Midbrain (tissue), 1 donor: ENCODE results near the gene ZNF280D.
"Not testable (repeated sequence)": the region's sequence is repeated elsewhere in the genome, so short reads cannot be mapped to it uniquely, and the experiment has no call there.

Experiments used
- DNase-seq: peaks from one replicate; lab custom pipeline; 2025; lab: John Stamatoyannopoulos, UW

The ZNF280D gene

GRCh38 chr15:56718560-56718959 lies 14.7 kb downstream of the ZNF280D start:
- no peak for DNase-seq

- DNase-seq, result no peak
Measured at GRCh38 chr15:56716334-56716733, 17.0 kb downstream of the ZNF280D start.

- DNase-seq, result no peak
Measured at GRCh38 chr15:56715220-56715619, 18.1 kb downstream of the ZNF280D start.

GRCh38 chr15:56709502-56709901 lies 23.8 kb downstream of the ZNF280D start:
- not testable (repeated sequence) for DNase-seq

- DNase-seq, result no peak
Measured at GRCh38 chr15:56699743-56700142, 33.6 kb downstream of the ZNF280D start.

- no peak for DNase-seq
Measured at GRCh38 chr15:56698270-56698669, 35.0 kb downstream of the ZNF280D start.

GRCh38 chr15:56693761-56694160 lies 39.5 kb downstream of the ZNF280D start:
- DNase-seq, result no peak

- DNase-seq, result no peak
Measured at GRCh38 chr15:56690733-56691132, 42.6 kb downstream of the ZNF280D start.

- DNase-seq, result no peak
Measured at GRCh38 chr15:56683908-56684307, 49.4 kb downstream of the ZNF280D start.

- no peak for DNase-seq
Measured at GRCh38 chr15:56681113-56681512, 52.2 kb downstream of the ZNF280D start.

- no peak for DNase-seq
Measured at GRCh38 chr15:56679225-56679624, 54.1 kb downstream of the ZNF280D start.

GRCh38 chr15:56678571-56678970 lies 54.7 kb downstream of the ZNF280D start:
- no peak for DNase-seq

GRCh38 chr15:56677271-56677670 lies 56.0 kb downstream of the ZNF280D start:
- no peak for DNase-seq

- DNase-seq, result no peak
Measured at GRCh38 chr15:56675930-56676329, 57.4 kb downstream of the ZNF280D start.

- DNase-seq, result no peak
Measured at GRCh38 chr15:56674857-56675256, 58.5 kb downstream of the ZNF280D start.

- no peak for DNase-seq
Measured at GRCh38 chr15:56672721-56673120, 60.6 kb downstream of the ZNF280D start.

- no peak for DNase-seq
Measured at GRCh38 chr15:56667517-56667916, 65.8 kb downstream of the ZNF280D start.

- DNase-seq, result no peak
Measured at GRCh38 chr15:56660943-56661342, 72.4 kb downstream of the ZNF280D start.

GRCh38 chr15:56659197-56659596 lies 74.1 kb downstream of the ZNF280D start:
- no peak for DNase-seq

- DNase-seq, result no peak
Measured at GRCh38 chr15:56654624-56655023, 78.7 kb downstream of the ZNF280D start.

- DNase-seq, result no peak
Measured at GRCh38 chr15:56654216-56654615, 79.1 kb downstream of the ZNF280D start.

GRCh38 chr15:56653787-56654186 lies 79.5 kb downstream of the ZNF280D start:
- no peak for DNase-seq

GRCh38 chr15:56653107-56653506 lies 80.2 kb downstream of the ZNF280D start:
- DNase-seq, result no peak

- DNase-seq, result no peak
Measured at GRCh38 chr15:56648311-56648710, 85.0 kb downstream of the ZNF280D start.

- no peak for DNase-seq
Measured at GRCh38 chr15:56640549-56640948, 92.8 kb downstream of the ZNF280D start.
